ENCODE data around the gene SLC2A4.

The SLC2A4 gene

DNA sequence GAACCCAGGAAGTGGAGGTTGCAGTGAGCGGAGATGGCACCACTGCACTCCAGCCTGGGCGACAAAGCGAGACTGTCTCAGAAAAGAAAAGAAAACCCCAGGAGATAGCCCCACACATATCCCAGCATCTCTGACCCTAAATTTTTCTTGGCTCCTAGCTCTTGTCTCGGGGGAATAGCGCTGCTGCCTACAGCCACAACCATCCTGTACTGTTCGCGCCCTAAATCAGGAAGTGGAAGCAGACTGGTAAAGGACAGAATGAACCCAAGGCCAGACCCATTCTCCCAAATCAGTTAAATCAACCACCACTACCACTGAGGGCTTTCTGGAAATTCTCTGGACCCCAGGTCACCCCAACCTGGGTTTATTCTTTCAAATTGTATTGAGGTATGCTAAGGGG, 31.7 kb upstream of the SLC2A4 start:
- H3K4me3 ChIP-seq (ENCODE audit: low read length) = peak overlapping the region; percentile 89
- TF ChIP-seq, protein P1, sequence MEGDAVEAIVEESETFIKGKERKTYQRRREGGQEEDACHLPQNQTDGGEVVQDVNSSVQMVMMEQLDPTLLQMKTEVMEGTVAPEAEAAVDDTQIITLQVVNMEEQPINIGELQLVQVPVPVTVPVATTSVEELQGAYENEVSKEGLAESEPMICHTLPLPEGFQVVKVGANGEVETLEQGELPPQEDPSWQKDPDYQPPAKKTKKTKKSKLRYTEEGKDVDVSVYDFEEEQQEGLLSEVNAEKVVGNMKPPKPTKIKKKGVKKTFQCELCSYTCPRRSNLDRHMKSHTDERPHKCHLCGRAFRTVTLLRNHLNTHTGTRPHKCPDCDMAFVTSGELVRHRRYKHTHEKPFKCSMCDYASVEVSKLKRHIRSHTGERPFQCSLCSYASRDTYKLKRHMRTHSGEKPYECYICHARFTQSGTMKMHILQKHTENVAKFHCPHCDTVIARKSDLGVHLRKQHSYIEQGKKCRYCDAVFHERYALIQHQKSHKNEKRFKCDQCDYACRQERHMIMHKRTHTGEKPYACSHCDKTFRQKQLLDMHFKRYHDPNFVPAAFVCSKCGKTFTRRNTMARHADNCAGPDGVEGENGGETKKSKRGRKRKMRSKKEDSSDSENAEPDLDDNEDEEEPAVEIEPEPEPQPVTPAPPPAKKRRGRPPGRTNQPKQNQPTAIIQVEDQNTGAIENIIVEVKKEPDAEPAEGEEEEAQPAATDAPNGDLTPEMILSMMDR (conservative IDR thresholded peaks at IDR 0.05; ENCODE audit: low read depth, low read length) = no peak
- no peak for DNase-seq (ENCODE audit: low read depth)

DNA sequence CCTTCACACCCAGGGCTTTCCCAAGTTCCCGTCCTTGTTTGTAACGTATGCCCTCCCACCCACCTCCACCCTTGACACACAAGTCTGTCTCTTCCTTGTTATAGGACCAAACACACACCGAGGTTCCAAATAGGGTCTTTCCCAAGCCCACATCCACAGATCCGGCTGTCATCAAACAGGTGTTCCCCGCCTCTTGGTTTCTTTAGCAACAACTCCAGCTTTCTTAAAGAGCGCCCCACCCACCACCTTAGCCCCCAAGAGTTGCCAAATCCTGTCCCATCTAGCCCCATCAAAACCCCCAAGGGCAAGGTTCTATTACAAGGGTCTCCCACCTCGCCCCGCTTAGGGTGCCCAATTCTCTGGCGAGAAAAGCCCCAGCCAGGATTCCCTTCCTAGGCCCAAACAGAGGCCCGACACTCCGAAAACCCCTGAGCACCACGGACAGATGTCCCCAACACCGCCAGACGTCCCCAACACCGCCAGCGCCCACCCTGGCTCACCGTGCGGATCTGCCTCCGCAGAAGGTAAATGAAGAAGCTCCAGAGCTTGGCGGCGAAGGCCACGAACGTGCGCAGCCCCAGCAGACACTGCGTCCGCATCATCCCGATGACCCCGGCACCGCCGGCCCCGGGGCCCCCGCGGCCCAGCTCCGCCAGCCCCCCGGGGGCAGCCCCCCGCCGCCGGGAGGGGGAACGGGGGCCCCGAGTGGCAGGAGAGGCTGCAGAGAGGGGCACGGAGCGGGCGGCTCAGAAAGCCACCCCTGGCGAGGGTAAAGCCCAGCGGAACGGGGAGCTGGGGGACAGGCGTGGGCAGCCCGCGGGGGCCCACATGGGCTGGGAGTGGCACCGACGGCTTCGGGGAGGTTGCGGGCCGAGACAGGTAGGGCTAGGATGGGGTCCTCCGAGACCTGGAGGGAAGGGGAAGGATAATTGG, 30.6 kb upstream of the SLC2A4 start:
- no peak for DNase-seq (ENCODE audit: low read depth)
- H3K4me3 ChIP-seq (ENCODE audit: low read length) = peak overlapping the region; percentile 89
- TF ChIP-seq, protein P1 (conservative IDR thresholded peaks at IDR 0.05; ENCODE audit: low read depth, low read length) = no peak

DNA sequence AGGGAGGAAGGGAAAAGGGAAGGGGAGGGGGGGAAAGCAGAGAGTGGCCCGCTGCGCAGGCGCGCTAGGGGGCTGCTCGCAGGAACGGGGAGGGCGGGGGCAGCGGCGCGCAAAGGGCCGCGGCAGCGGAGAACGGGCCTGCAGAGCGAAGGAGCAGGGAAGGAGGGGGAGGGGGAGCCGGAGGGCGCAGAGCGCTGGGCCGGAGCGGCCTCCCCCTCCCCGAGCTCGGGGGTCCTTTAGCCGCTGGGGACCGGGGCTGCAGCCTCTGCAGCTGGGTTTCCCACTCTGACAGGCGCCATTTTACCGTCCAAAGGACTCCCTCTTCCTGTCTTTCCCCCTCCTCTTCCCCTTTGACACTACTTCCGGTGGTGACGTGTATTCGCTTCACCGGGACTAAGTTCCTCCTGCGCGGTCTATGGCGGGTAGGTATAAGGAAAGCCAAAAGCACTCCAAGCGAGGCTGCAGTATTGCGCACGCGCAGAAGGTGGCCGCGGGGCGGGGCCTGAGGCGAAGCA, 29.8 kb upstream of the SLC2A4 start, which contains the start of gene CTDNEP1:
TSS of gene CTDNEP1 (minus strand) at position 74 of the 515 bp plus-strand sequence. CDS start 438 bp downstream, outside the sequence.
- peak; percentile 99 for DNase-seq (ENCODE audit: low read depth)
- TF ChIP-seq, protein P1 (conservative IDR thresholded peaks at IDR 0.05; ENCODE audit: low read depth, low read length) = no peak
- H3K4me3 ChIP-seq (ENCODE audit: low read length) = peak within 1 kb of the TSS; percentile 89

DNA sequence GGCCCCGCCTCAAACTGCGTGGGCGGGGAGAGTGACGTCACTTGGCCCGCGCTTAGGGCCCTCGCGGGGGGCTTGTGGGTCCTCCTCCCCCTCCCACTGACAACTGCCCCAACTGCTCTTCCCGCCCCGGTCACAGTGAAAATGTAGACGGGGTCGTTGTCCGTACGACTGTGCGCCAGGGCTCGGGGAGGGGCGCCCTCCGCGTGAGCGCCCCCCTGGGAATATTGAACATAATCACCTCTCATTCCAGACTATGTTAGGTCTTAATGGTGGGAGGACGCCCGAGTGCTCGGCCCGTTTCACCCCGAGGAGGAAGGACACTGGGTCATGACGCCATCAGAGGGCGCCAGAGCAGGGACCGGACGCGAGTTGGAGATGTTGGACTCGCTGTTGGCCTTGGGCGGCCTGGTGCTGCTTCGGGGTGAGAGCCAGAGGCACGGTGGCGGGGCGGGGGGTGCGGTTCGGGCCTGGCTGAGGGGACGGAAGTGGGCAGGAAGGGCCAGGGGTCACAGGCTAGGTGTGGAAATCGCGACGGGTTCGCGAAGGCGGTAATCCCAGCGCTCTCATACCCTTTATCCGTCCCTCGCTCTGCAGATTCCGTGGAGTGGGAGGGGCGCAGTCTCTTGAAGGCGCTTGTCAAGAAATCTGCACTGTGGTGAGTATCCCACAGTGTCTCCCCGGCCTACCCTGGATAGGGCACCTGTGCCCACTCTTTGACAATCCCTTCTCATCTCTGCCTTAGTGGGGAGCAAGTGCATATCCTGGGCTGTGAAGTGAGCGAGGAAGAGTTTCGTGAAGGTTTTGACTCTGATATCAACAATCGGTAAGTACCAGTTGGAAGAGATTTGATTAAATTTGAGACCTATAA, 29.1 kb upstream of the SLC2A4 start, which contains the start of gene ELP5:
TSS of gene ELP5 (plus strand) at position 40 of the 868 bp plus-strand sequence. CDS start at position 376, 336 bp downstream.
- TF ChIP-seq, protein P1 (conservative IDR thresholded peaks at IDR 0.05; ENCODE audit: low read depth, low read length) = no peak
- H3K4me3 ChIP-seq (ENCODE audit: low read length) = peak within 1 kb of the TSS; percentile 89
- peak; percentile 78 for DNase-seq (ENCODE audit: low read depth)

DNA sequence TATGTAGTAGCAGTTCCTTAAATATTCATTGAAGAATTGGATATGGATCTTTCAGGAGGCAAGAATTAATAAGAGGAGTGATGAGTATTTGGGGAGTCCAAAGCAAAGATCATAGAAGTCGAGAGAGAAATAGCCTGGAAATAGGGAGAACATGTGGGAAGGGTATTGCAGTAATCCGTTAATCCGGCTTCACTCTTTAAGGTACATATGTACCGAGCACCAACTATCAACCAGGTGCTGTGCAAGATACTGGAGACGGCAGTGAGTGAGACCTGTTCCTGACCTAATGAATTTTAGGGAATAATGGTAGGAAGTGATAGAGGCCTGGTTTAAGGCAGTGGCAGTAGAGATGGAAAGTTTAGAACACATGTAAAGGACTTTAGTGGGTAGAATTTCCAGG, 28.4 kb upstream of the SLC2A4 start:
- TF ChIP-seq, protein P1 (conservative IDR thresholded peaks at IDR 0.05; ENCODE audit: low read depth, low read length) = no peak
- DNase-seq (ENCODE audit: low read depth) = no peak
- H3K4me3 ChIP-seq (ENCODE audit: low read length) = peak overlapping the region; percentile 89

DNA sequence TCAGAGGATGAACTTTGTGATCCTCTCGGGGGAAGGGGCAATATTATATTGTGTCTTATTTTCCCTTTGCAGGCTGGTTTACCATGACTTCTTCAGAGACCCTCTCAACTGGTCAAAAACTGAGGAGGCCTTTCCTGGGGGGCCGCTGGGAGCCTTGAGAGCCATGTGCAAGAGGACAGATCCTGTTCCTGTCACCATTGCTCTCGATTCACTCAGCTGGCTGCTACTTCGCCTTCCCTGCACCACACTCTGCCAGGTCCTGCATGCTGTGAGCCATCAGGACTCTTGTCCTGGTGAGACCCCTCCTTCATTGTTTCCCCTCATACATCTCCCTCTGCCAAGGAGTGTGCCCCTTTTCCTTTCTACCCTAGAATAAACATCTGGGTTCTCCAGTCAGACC, 27.0 kb upstream of the SLC2A4 start:
- TF ChIP-seq, protein P1 (conservative IDR thresholded peaks at IDR 0.05; ENCODE audit: low read depth, low read length) = no peak
- no peak for DNase-seq (ENCODE audit: low read depth)
- no peak overlapping the region for H3K4me3 ChIP-seq (ENCODE audit: low read length)
